H1 (cell line): ENCODE measurements around the gene MRPS26. TPM values are rescaled to one million over a fixed set of nuclear protein-coding genes. Genes with fewer than 3 reads are reported as not detected.

Source experiments
- CTBP2 ChIP-seq: IDR thresholded peaks from 2 replicates; pipeline ENCODE4 v1.7.0; 2011; ENCODE audit warnings: borderline replicate concordance, mild to moderate bottlenecking, moderate library complexity, mixed read lengths, low read length; ENCODE audit not compliant: insufficient read depth, insufficient read length
- EP300 ChIP-seq, 2 experiments: IDR thresholded peaks; 1 replicate in 1 of 2; 2 replicates in 1 of 2; pipeline ENCODE4 v1.6.1; 2011 to 2012; ENCODE audit warnings: low read depth in 2 of 2, low read length in 2 of 2, mild to moderate bottlenecking in 2 of 2, borderline replicate concordance in 1 of 2, inconsistent platforms in 1 of 2, moderate library complexity in 1 of 2
- GABPA ChIP-seq: IDR thresholded peaks from 2 replicates; pipeline ENCODE4 v1.6.1; 2011; ENCODE audit warnings: mild to moderate bottlenecking, low read length, moderate library complexity, borderline replicate concordance; ENCODE audit not compliant: insufficient read depth
- GTF2F1 ChIP-seq: IDR thresholded peaks from 2 replicates; pipeline ENCODE4 v1.6.1; 2012; ENCODE audit warnings: low read depth, low read length, improper control_type of control experiment, borderline replicate concordance
- HDAC2 ChIP-seq, 2 experiments: fragments of 300-600 bp in 1 of 2; sonication (generic) in 1 of 2; IDR thresholded peaks; 2 replicates each; pipeline ENCODE4 v1.6.1; 2011 to 2012; ENCODE audit warnings: low read depth in 2 of 2, low read length in 2 of 2, mild to moderate bottlenecking in 2 of 2, moderate library complexity in 2 of 2, borderline replicate concordance in 1 of 2, inconsistent platforms in 1 of 2
- PHF8 ChIP-seq: fragments of 200-600 bp; sonication (generic); conservative IDR thresholded peaks from 2 replicates; pipeline ENCODE4 v1.7.1; 2012; ENCODE audit warnings: low read depth, mild to moderate bottlenecking, inconsistent platforms, low read length, moderate library complexity
- POU5F1 ChIP-seq: IDR thresholded peaks from 2 replicates; pipeline ENCODE4 v1.6.1; 2011; ENCODE audit warnings: low read depth, mild to moderate bottlenecking, low read length, moderate library complexity
- SIRT6 ChIP-seq: IDR thresholded peaks from one replicate; pipeline ENCODE4 v1.7.1; 2012; ENCODE audit warnings: low read length, inconsistent platforms
- SIX5 ChIP-seq: IDR thresholded peaks from 2 replicates; pipeline ENCODE4 v1.6.1; 2011; ENCODE audit warnings: mild to moderate bottlenecking, low read depth, low read length
- polyA plus RNA-seq, 7 experiments: library from polyadenylated mRNA; depleted of rRNA in 3 of 7; stranded (reverse) in 5 of 7; unstranded in 2 of 7; fragments of >200 nt in 5 of 7; fragments of 200-250 nt in 2 of 7; gene quantifications; 1 replicate in 5 of 7; 2 replicates in 1 of 7; 4 replicates in 1 of 7; pipeline versions ENCODE4 v1.2.1 to v1.2.3, GENCODE V29; 2011 to 2013; ENCODE audit warnings: missing spikeins in 2 of 7, mixed read lengths in 2 of 7
- total RNA-seq: library from RNA; stranded (reverse); fragmentation: NEBNext Ultra II Directional; extraction: Animal tissue kit (Norgen Biotek cat#: 25700); gene quantifications from 2 replicates; pipeline ENCODE4 v1.2.1, GENCODE V29; 2021

MRPS26 gene
- total and polyA plus RNA-seq, 2 of the 8 experiments (the other 6 are each of a cell fraction or from before 2014, with no cell fraction given) = 83.6 to 103 TPM

DNA sequence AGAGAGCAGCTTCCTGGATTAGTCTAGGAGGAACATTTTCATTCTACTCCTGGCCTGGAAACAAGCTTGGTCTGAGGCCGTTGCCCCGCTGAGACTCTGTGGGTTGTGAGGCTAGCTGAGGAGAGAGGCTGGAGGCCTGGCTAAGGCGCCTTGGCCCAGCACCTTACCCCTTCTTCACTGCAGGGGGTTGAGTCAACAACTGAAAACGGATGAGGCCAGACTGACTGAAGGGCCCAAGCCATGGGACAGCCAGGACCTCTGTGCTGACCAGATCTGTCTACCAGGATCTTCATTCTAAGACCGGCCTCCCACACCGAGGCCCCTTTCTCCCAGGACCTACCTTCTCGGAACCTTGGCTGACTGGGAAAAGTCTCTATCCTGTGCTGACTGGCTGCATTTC lies 42.2 kb downstream of the MRPS26 start (continued):
- TF ChIP-seq EP300 (IDR thresholded peaks at IDR 0.05; ENCODE audit: borderline replicate concordance in 1 of 2, low read depth in 2 of 2, low read length in 2 of 2) (no peak), GTF2F1 (no peak), HDAC2 (IDR thresholded peaks at IDR 0.05; ENCODE audit: borderline replicate concordance in 1 of 2, low read depth in 2 of 2, low read length in 2 of 2) (no peak), POU5F1 (no peak), SIRT6 (no peak), GABPA (no peak), SIX5 (no peak), PHF8 (no peak), CTBP2 (no peak)
